MM.1S (cell line): Measurements from ENCODE around the gene KCNIP4.

ENCODE experiments used
- DNase-seq: peaks from one replicate; pipeline ENCODE4 v3.0.0-alpha.2; 2015
- H2AFZ ChIP-seq: fragments of 300-600 bp; sonication (generic); 2 replicates; pipeline ENCODE4 v1.6.0; 2016; ENCODE audit warnings: antibody characterized with exemption, low read length
- H3F3A ChIP-seq: fragments of 300-600 bp; sonication (generic); 2 replicates; pipeline ENCODE4 v1.6.1; 2016; ENCODE audit warnings: mild to moderate bottlenecking, antibody characterized with exemption, low read length, moderate library complexity, mixed read lengths; ENCODE audit not compliant: insufficient read depth
- H3K27ac ChIP-seq: fragments of 300-600 bp; sonication (generic); 2 replicates; pipeline ENCODE4 v1.5.1; 2016; ENCODE audit warnings: mild to moderate bottlenecking, low read length
- H3K27me3 ChIP-seq: fragments of 300-600 bp; sonication (generic); replicated peaks from 2 replicates; pipeline ENCODE4 v1.6.0; 2016; ENCODE audit warnings: low read length; ENCODE audit not compliant: insufficient read depth
- H3K36me3 ChIP-seq: fragments of 300-600 bp; sonication (generic); replicated peaks from 2 replicates; pipeline ENCODE4 v1.6.1; 2016; ENCODE audit warnings: mild to moderate bottlenecking, low read length, mixed read lengths; ENCODE audit not compliant: insufficient read depth
- H3K4me1 ChIP-seq: fragments of 300-600 bp; sonication (generic); 2 replicates; pipeline ENCODE4 v1.6.1; 2016; ENCODE audit warnings: low read length, mixed read lengths
- H3K4me2 ChIP-seq: fragments of 300-600 bp; sonication (generic); 2 replicates; pipeline ENCODE4 v1.6.0; 2016; ENCODE audit warnings: low read depth, low read length
- H3K4me3 ChIP-seq: fragments of 300-600 bp; sonication (generic); 2 replicates; pipeline ENCODE4 v1.5.1; 2016; ENCODE audit warnings: low read length, mixed read lengths
- H3K79me2 ChIP-seq: fragments of 300-600 bp; sonication (generic); 2 replicates; pipeline ENCODE4 v1.6.1; 2016; ENCODE audit warnings: mixed run types, low read length, mixed read lengths
- H3K9ac ChIP-seq: fragments of 300-600 bp; sonication (generic); 2 replicates; pipeline ENCODE4 v1.6.1; 2016; ENCODE audit warnings: low read length, mixed read lengths
- H3K9me2 ChIP-seq: fragments of 300-600 bp; sonication (generic); replicated peaks from 2 replicates; pipeline ENCODE4 v1.6.1; 2016; ENCODE audit warnings: mild to moderate bottlenecking, low read length, mixed read lengths; ENCODE audit not compliant: insufficient read depth
- H3K9me3 ChIP-seq: fragments of 300-600 bp; sonication (generic); replicated peaks from 2 replicates; pipeline ENCODE4 v1.6.1; 2016; ENCODE audit warnings: mild to moderate bottlenecking, low read length, mixed read lengths; ENCODE audit not compliant: insufficient read depth
- H4K20me1 ChIP-seq: fragments of 300-600 bp; sonication (generic); 2 replicates; pipeline ENCODE4 v1.6.1; 2016; ENCODE audit warnings: mild to moderate bottlenecking, low read length, moderate library complexity, mixed read lengths; ENCODE audit not compliant: insufficient read depth
- CTCF ChIP-seq: fragments of 300-600 bp; sonication (generic); IDR thresholded peaks from 2 replicates; pipeline ENCODE4 v1.5.1; 2016; ENCODE audit warnings: antibody characterized with exemption, low read length, mixed read lengths
- EZH2 ChIP-seq: fragments of 300-600 bp; sonication (generic); optimal IDR thresholded peaks from 2 replicates; pipeline ENCODE3; 2017; ENCODE audit warnings: low read depth, mild to moderate bottlenecking, antibody characterized with exemption, low read length, mixed read lengths
- EZH2phosphoT487 ChIP-seq: fragments of 300-600 bp; sonication (generic); IDR thresholded peaks from 2 replicates; pipeline ENCODE4 v1.6.1; 2018; ENCODE audit warnings: antibody characterized with exemption, low read length

Gene KCNIP4

GRCh38 chr4:21709761-21710160 lies 238.8 kb downstream of the KCNIP4 start:
- DNase-seq, result no peak
- Histone ChIP-seq H3K79me2 (no peaks in the 10 kb centered on the region), H3K4me2 (no peak overlapping the region), H3K4me3 (no peak overlapping the region), H3K9ac (no peak overlapping the region), H3K9me3 (no peaks in the 10 kb centered on the region), H3K27ac (no peak overlapping the region), H4K20me1 (no peaks in the 10 kb centered on the region), H3K9me2 (no peaks in the 10 kb centered on the region), H3K27me3 (no peaks in the 10 kb centered on the region), H3K4me1 (no peaks in the 10 kb centered on the region), H3K36me3 (no peaks in the 10 kb centered on the region), H2AFZ (no peak overlapping the region), H3F3A (no peaks in the 10 kb centered on the region)
- no peak for TF ChIP-seq EZH2phosphoT487

GRCh38 chr4:21709031-21709430 lies 239.5 kb downstream of the KCNIP4 start:
- TF ChIP-seq CTCF, result no peak
- no peak for TF ChIP-seq EZH2
- no peak for TF ChIP-seq EZH2phosphoT487
- Histone ChIP-seq H3K4me2 (no peak overlapping the region), H3K27ac (no peak overlapping the region), H3K4me1 (no peaks in the 10 kb centered on the region), H3K36me3 (no peaks in the 10 kb centered on the region), H3K4me3 (no peak overlapping the region), H3K9ac (no peak overlapping the region), H3K9me2 (no peaks in the 10 kb centered on the region), H3F3A (no peaks in the 10 kb centered on the region), H3K79me2 (no peaks in the 10 kb centered on the region), H4K20me1 (no peaks in the 10 kb centered on the region), H2AFZ (no peak overlapping the region), H3K27me3 (no peaks in the 10 kb centered on the region), H3K9me3 (no peaks in the 10 kb centered on the region)
- DNase-seq, result no peak

GRCh38 chr4:21699446-21699845 lies 249.1 kb downstream of the KCNIP4 start:
- H3K4me2 ChIP-seq, result no peak overlapping the region
- no peaks in the 10 kb centered on the region for H3K27me3 ChIP-seq
- H3F3A ChIP-seq, result no peaks in the 10 kb centered on the region
- no peaks in the 10 kb centered on the region for H3K79me2 ChIP-seq
- H3K27ac ChIP-seq, result no peak overlapping the region
- no peaks in the 10 kb centered on the region for H3K36me3 ChIP-seq
- TF ChIP-seq EZH2phosphoT487 (no peak), EZH2 (no peak), CTCF (no peak)
- H3K4me3 ChIP-seq, result no peak overlapping the region
- H3K9me2 ChIP-seq, result no peaks in the 10 kb centered on the region
- H2AFZ ChIP-seq, result no peak overlapping the region
- DNase-seq, result no peak
- H3K4me1 ChIP-seq, result no peaks in the 10 kb centered on the region
- H3K9ac ChIP-seq, result no peak overlapping the region
- no peaks in the 10 kb centered on the region for H4K20me1 ChIP-seq
- H3K9me3 ChIP-seq, result no peaks in the 10 kb centered on the region

GRCh38 chr4:21697583-21697982 lies 251.0 kb downstream of the KCNIP4 start:
- no peaks in the 10 kb centered on the region for H3K9me2 ChIP-seq
- H3K4me3 ChIP-seq, result no peak overlapping the region
- no peaks in the 10 kb centered on the region for H3K27me3 ChIP-seq
- H2AFZ ChIP-seq, result no peak overlapping the region
- H3K4me1 ChIP-seq, result no peaks in the 10 kb centered on the region
- no peak overlapping the region for H3K4me2 ChIP-seq
- H3K36me3 ChIP-seq, result no peaks in the 10 kb centered on the region
- no peak for DNase-seq
- H3K79me2 ChIP-seq, result no peaks in the 10 kb centered on the region
- no peaks in the 10 kb centered on the region for H3K9me3 ChIP-seq
- H3F3A ChIP-seq, result no peaks in the 10 kb centered on the region
- no peak overlapping the region for H3K27ac ChIP-seq
- TF ChIP-seq EZH2phosphoT487, result no peak
- TF ChIP-seq EZH2, result no peak
- no peak for TF ChIP-seq CTCF
- H4K20me1 ChIP-seq, result no peaks in the 10 kb centered on the region
- no peak overlapping the region for H3K9ac ChIP-seq
